HG02610 (cell line): ENCODE data around the gene IL1RN.

Experiments used
- ATAC-seq: cut with Tn5 transposase; IDR thresholded peaks from one replicate; pipeline ENCODE4 v1.9.1; 2021; ENCODE audit warnings: mild to moderate bottlenecking, moderate library complexity; ENCODE audit not compliant: unreplicated experiment

The IL1RN gene

GRCh38 chr2:113172721-113173541 is 45.5 kb downstream of the IL1RN start:
- ATAC-seq, result no peak

- peak; percentile 85 for ATAC-seq
These were observed 46.4 kb downstream of the IL1RN start, which contains the start of gene PSD4 for GRCh38 chr2:113173542-113174375. TSS of gene PSD4 (plus strand) at chr2:113173971. CDS start at chr2:113182457, 8,486 bp downstream.

- ATAC-seq, result no peak
These were observed 47.0 kb downstream of the IL1RN start for GRCh38 chr2:113174376-113174750.

- ATAC-seq, result peak; percentile 69
These were observed 47.7 kb downstream of the IL1RN start for GRCh38 chr2:113175042-113175628.

- ATAC-seq, result no peak
These were observed 48.6 kb downstream of the IL1RN start for GRCh38 chr2:113175736-113176695.

GRCh38 chr2:113176696-113177355 is 49.4 kb downstream of the IL1RN start:
- no peak for ATAC-seq

- ATAC-seq, result no peak
These were observed 50.8 kb downstream of the IL1RN start for GRCh38 chr2:113178069-113178746.

GRCh38 chr2:113178891-113179290 is 51.5 kb downstream of the IL1RN start:
- ATAC-seq, result no peak

- no peak for ATAC-seq
These were observed 52.1 kb downstream of the IL1RN start for GRCh38 chr2:113179446-113180045.

GRCh38 chr2:113180131-113180946 is 52.9 kb downstream of the IL1RN start:
- ATAC-seq, result no peak

- no peak for ATAC-seq
These were observed 54.1 kb downstream of the IL1RN start for GRCh38 chr2:113181258-113182051.

- no peak for ATAC-seq
These were observed 55.3 kb downstream of the IL1RN start for GRCh38 chr2:113182471-113183260.

GRCh38 chr2:113183264-113183663 is 55.9 kb downstream of the IL1RN start:
- ATAC-seq, result no peak
